ENCODE data around the gene ZNF17. TPM values are rescaled to one million over a fixed set of nuclear protein-coding genes. Genes with fewer than 3 reads are reported as not detected.

Gene ZNF17
- total and polyA plus RNA-seq, 2 donors (not counting 1 experiment from before 2014, with no cell fraction given) = 9.9 to 25.8 TPM

DNA sequence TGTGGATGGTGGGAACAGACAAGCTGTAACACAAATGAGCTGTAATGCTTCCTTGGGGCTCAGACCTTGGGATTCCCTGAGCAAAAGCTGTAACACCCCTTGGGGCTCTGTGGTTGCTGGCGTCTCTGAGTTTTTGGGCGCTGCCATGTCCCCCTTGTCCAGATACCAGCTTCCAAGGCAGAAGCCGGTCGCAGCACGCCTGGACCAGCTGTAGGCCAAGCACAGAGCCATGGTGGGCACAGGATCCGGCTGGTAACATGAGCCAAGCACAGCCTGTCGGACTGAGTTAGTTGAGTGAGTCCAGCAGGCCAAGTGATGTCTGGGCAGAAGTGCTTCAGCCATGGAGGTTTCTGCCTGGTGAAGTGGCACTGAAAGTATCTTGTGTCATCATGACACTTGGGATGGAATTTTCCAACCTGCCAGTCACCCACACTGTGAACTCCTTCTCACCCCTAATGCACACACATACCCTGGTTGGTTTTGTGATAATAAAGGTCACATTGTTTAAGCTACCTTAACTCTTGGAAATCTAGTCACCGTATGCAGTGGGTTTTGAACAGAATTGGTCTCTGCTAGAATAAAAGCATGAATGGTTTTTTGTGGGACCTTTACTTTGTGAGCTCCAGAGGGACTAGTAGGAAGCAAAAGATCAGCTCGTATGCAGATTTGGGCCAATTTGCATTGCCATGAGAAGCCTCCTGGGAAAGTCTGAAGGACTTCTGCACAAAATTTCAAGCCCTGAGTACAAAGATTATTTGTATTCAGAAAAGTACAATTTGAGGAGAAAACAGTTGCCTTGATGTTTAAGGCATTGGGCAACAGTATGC is 7.0 kb upstream of the ZNF17 start:
- Histone ChIP-seq H3K27ac (ENCODE audit: low read length in 2 of 2) (no peak overlapping the region), H3K4me1 (ENCODE audit: control insufficient read depth in 2 of 2, insufficient read depth in 2 of 2, low read length in 2 of 2) (no peaks in the 10 kb centered on the region), H3K4me2 (replicated peaks; ENCODE audit: low read depth, low read length, poor library complexity, severe bottlenecking) (no peak overlapping the region), H3K27me3 (replicated peaks in 1 of 4; ENCODE audit: control extremely low read depth in 1 of 4, control insufficient read depth in 3 of 4, insufficient read depth in 4 of 4, low read length in 3 of 4) (no peaks in the 10 kb centered on the region), H3K79me2 (ENCODE audit: control insufficient read depth, insufficient read depth, low read length) (no peaks in the 10 kb centered on the region), H3K36me3 (replicated peaks in 1 of 2; ENCODE audit: control extremely low read depth in 1 of 2, control insufficient read depth in 1 of 2, extremely low read depth in 1 of 2, insufficient read depth in 2 of 2, low read length in 1 of 2) (peaks cover 0 to 4% of the 10 kb centered on the region in 2 experiments), H3K4me3 (ENCODE audit: control extremely low read depth in 1 of 5, extremely low read depth in 1 of 5, insufficient read depth in 1 of 5, low read depth in 2 of 5, low read length in 4 of 5) (no peak overlapping the region), H3K9me3 (ENCODE audit: control extremely low read depth in 1 of 3, control insufficient read depth in 2 of 3, insufficient read depth in 1 of 3, low read length in 2 of 3) (peaks cover 0 to 9% (median under 1%) of the 10 kb centered on the region in 3 donors), H2AFZ (ENCODE audit: insufficient read depth, low read depth, low read length, poor library complexity, severe bottlenecking) (no peak overlapping the region), H3K9ac (ENCODE audit: low read length) (no peak overlapping the region), H4K20me1 (ENCODE audit: control insufficient read depth, insufficient read depth, low read length, poor library complexity, severe bottlenecking) (no peaks in the 10 kb centered on the region)
- Mint-ChIP-seq H3K4me1 (peaks cover 4% of the 10 kb centered on the region), H3K9me3 (ENCODE audit: insufficient read depth) (peaks cover 2% of the 10 kb centered on the region), H3K4me3 (no peak overlapping the region), H3K27me3 (no peaks in the 10 kb centered on the region), H3K27ac (no peak overlapping the region)
- CTCF ChIA-PET = interaction anchor here (1.1 kb wide), 1 partner anchor 752 kb away, joined by 5 read pairs; no protein-coding TSS in a partner anchor
- POLR2A ChIA-PET = interaction anchor here (0.6 kb wide), 1 partner anchor 10 kb away, joined by 4 read pairs; no protein-coding TSS in a partner anchor
- WGBS (ENCODE audit: insufficient coverage) = 96% methylated on average over 9 of the region's 9 CpGs
- ATAC-seq (ENCODE audit: low read depth) = no peak
- no peak for TF ChIP-seq EZH2 (IDR thresholded peaks at IDR 0.05; ENCODE audit: borderline replicate concordance, insufficient read depth, low read depth, low read length, poor library complexity, severe bottlenecking)
- TF ChIP-seq, protein P1, sequence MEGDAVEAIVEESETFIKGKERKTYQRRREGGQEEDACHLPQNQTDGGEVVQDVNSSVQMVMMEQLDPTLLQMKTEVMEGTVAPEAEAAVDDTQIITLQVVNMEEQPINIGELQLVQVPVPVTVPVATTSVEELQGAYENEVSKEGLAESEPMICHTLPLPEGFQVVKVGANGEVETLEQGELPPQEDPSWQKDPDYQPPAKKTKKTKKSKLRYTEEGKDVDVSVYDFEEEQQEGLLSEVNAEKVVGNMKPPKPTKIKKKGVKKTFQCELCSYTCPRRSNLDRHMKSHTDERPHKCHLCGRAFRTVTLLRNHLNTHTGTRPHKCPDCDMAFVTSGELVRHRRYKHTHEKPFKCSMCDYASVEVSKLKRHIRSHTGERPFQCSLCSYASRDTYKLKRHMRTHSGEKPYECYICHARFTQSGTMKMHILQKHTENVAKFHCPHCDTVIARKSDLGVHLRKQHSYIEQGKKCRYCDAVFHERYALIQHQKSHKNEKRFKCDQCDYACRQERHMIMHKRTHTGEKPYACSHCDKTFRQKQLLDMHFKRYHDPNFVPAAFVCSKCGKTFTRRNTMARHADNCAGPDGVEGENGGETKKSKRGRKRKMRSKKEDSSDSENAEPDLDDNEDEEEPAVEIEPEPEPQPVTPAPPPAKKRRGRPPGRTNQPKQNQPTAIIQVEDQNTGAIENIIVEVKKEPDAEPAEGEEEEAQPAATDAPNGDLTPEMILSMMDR (IDR thresholded peaks at IDR 0.05) = no peak
- intact Hi-C loops (cut with micrococcal nuclease) = no loop called here
- DNase-seq = no peak
